Gastroesophageal sphincter (tissue), 4 donors: ENCODE data around the gene PRMT3. TPM values are rescaled to one million over a fixed set of nuclear protein-coding genes. Genes with fewer than 3 reads are reported as not detected.
"Not testable (repeated sequence)": the region's sequence is repeated elsewhere in the genome, so short reads cannot be mapped to it uniquely, and the experiment has no call there.

Experiments used
- ATAC-seq: fragments of 150-250 bp; one replicate; pipeline ENCODE4 v1.9.1; 2016; ENCODE audit warnings: mild to moderate bottlenecking, moderate library complexity
- H3K27ac ChIP-seq, 4 donors: fragments of 200-600 bp; sonication (generic) in 3 of 4; 1 replicate in 3 of 4; 2 replicates in 1 of 4; pipeline ENCODE4 v1.5.1; 2016 to 2019
- H3K27me3 ChIP-seq: fragments of 200-600 bp; sonication (generic); one replicate; pipeline ENCODE4 v1.5.1; 2019
- H3K36me3 ChIP-seq, 2 donors: fragments of 200-600 bp; sonication (generic); one replicate each; pipeline ENCODE4 v1.5.1; 2019; ENCODE audit warnings: control low read depth in 1 of 2
- H3K4me1 ChIP-seq, 3 donors: fragments of 200-600 bp; sonication (generic); 1 replicate in 2 of 3; 2 replicates in 1 of 3; pipeline ENCODE4 v1.5.1; 2016 to 2019; ENCODE audit warnings: control low read depth in 2 of 3
- H3K4me3 ChIP-seq, 2 donors: fragments of 200-600 bp; sonication (generic); one replicate each; pipeline ENCODE4 v1.5.1; 2019; ENCODE audit warnings: mild to moderate bottlenecking in 1 of 2, moderate library complexity in 1 of 2
- H3K9me3 ChIP-seq, 3 donors: fragments of 200-600 bp; sonication (generic); one replicate each; pipeline ENCODE4 v1.5.1; 2017 to 2019; ENCODE audit warnings: control low read depth in 2 of 3
- EP300 ChIP-seq: sonication (generic); formaldehyde crosslinking; IDR thresholded peaks from one replicate; pipeline ENCODE4 v1.6.1; 2017; ENCODE audit warnings: antibody characterized with exemption, mild to moderate bottlenecking
- POLR2A ChIP-seq, 2 donors: fragments of 450-650 bp; IDR thresholded peaks; one replicate each; pipeline ENCODE4 v1.6.1; 2017; ENCODE audit warnings: antibody characterized with exemption in 2 of 2, mild to moderate bottlenecking in 2 of 2, moderate library complexity in 1 of 2
- POLR2AphosphoS5 ChIP-seq: sonication (generic); formaldehyde crosslinking; IDR thresholded peaks from one replicate; pipeline ENCODE4 v1.6.1; 2017; ENCODE audit warnings: antibody characterized with exemption
- WGBS, 2 donors: methylation state at CpG; one replicate each; pipeline ENCODE4 v1.1.5; 2018; ENCODE audit warnings: low coverage in 1 of 2; 5-methylcytosine and 5-hydroxymethylcytosine counted together
- total RNA-seq, 4 donors: library from RNA; depleted of rRNA; stranded (reverse); fragments of >200 nt; gene quantifications; one replicate each; pipeline ENCODE4 v1.1.0, GENCODE V29; 2016
- TF ChIP-seq, protein P1 (sequence below), 4 experiments: fragments of 200-600 bp in 2 of 4; fragments of 450-650 bp in 2 of 4; sonication (generic) in 1 of 4; IDR thresholded peaks; one replicate each; pipeline ENCODE4 v1.5.1; 2017 to 2019; ENCODE audit warnings: antibody characterized with exemption in 4 of 4, mild to moderate bottlenecking in 2 of 4, moderate library complexity in 2 of 4

Gene PRMT3
- total RNA-seq, 4 donors from 2014 or later: 9.9 to 20.9 (median 18.8) TPM

DNA sequence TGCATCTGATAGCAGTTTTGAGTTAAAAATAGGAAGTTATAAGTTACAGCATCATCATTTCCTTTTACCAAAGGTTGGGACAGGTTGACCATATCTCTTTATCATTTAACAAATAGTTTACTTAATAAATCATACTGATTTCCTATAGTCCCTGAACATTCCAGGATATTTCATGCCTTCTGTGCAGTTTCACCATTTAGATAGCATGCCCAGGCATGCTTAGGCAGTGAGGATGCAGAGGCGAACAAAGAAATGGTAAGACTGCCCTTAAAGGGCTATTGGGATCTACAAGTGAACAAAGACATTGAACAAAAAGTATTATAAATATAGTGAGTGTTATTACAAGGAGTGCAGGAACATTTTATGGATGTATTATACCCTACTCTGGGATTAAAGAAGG, 96.4 kb downstream of the PRMT3 start:
- no peaks in the 10 kb centered on the region for H3K4me1 ChIP-seq
- TF ChIP-seq, protein P1, sequence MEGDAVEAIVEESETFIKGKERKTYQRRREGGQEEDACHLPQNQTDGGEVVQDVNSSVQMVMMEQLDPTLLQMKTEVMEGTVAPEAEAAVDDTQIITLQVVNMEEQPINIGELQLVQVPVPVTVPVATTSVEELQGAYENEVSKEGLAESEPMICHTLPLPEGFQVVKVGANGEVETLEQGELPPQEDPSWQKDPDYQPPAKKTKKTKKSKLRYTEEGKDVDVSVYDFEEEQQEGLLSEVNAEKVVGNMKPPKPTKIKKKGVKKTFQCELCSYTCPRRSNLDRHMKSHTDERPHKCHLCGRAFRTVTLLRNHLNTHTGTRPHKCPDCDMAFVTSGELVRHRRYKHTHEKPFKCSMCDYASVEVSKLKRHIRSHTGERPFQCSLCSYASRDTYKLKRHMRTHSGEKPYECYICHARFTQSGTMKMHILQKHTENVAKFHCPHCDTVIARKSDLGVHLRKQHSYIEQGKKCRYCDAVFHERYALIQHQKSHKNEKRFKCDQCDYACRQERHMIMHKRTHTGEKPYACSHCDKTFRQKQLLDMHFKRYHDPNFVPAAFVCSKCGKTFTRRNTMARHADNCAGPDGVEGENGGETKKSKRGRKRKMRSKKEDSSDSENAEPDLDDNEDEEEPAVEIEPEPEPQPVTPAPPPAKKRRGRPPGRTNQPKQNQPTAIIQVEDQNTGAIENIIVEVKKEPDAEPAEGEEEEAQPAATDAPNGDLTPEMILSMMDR (IDR thresholded peaks at IDR 0.05): no peak
- TF ChIP-seq EP300 (no peak), POLR2AphosphoS5 (no peak), POLR2A (IDR thresholded peaks at IDR 0.05) (no peak)
- no peak overlapping the region for H3K27ac ChIP-seq
- WGBS, 2 donors: 79 to 100% methylated on average over 1 of the region's 1 CpG
- H3K4me3 ChIP-seq: no peak overlapping the region
- H3K36me3 ChIP-seq: peaks cover 0 to 10% of the 10 kb centered on the region in 2 donors
- no peak for ATAC-seq
- H3K9me3 ChIP-seq: no peaks in the 10 kb centered on the region
- no peaks in the 10 kb centered on the region for H3K27me3 ChIP-seq

DNA sequence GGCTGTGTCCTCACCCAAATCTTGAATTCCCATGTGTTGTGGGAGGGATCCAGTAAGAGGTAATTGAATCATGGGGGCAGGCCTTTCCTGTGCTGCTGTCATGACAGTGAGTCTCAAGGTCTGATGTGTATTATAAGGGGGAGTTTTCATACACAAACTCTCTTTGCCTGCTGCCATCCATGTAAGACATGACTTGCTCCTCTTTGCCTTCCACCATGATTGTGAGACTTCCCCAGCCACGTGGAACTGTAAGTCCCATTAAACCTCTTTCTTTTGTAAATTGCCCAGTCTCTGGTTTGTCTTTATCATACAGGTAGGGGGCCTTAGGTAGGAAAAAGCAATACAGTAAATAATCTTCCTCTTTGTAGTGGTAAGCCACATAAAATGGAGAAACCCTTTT, 96.9 kb downstream of the PRMT3 start:
- not testable (repeated sequence) for H3K4me1 ChIP-seq, H3K36me3 ChIP-seq, H3K27me3 ChIP-seq, ATAC-seq, H3K4me3 ChIP-seq, H3K9me3 ChIP-seq, H3K27ac ChIP-seq
- WGBS, 2 donors: 80 to 90% methylated on average over 1 of the region's 1 CpG

DNA sequence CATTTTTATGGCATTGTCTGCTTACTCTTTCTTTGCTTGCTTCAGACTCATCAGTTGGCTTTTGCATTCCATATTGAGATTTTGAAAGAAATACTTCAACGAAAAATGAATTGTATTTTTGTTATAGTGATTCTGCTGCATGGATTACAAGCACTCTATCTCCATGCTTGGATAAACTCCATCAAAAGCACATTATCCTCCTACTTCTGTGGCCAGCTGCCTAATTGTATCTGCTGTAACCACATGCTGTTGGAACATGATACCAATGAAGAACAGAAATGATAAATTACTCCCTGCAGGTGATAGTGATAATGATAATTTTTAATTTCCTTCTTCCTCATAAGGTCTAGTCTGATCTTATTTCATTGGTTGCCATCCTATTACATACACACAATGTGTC, 100.8 kb downstream of the PRMT3 start:
- H3K4me1 ChIP-seq: no peaks in the 10 kb centered on the region
- no peaks in the 10 kb centered on the region for H3K9me3 ChIP-seq
- 27 to 45% methylated on average over 1 of the region's 1 CpG for WGBS, 2 donors
- ATAC-seq: no peak
- peaks cover 0 to 10% of the 10 kb centered on the region in 2 donors for H3K36me3 ChIP-seq
- no peak for TF ChIP-seq EP300
- TF ChIP-seq POLR2A (IDR thresholded peaks at IDR 0.05): no peak
- TF ChIP-seq, protein P1 (IDR thresholded peaks at IDR 0.05): no peak
- no peak overlapping the region for H3K27ac ChIP-seq
- H3K4me3 ChIP-seq: no peak overlapping the region
- H3K27me3 ChIP-seq: no peaks in the 10 kb centered on the region

DNA sequence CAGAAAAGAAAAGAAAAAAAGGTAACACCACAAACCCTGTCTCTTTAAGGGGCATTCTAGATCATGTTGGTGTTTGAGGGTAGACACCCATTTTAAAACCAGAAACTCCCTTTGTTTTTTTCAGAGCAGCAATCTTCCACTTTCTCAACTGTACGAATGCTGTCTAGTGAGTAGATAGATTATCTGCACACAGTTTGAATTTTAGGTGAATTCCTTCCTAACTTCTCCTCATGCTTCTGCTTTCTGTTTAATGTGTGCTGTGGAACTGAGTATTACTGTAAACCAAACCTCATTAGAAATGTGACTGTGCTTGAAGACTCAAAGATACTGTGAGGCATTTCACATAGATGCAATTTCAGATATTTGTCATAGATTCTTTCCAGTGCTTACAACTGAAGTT, 102.4 kb downstream of the PRMT3 start:
- Histone ChIP-seq H3K27me3 (no peaks in the 10 kb centered on the region), H3K36me3 (peaks cover 0 to 13% of the 10 kb centered on the region in 2 donors), H3K9me3 (no peaks in the 10 kb centered on the region), H3K4me3 (no peak overlapping the region), H3K4me1 (no peaks in the 10 kb centered on the region), H3K27ac (no peak overlapping the region)
- 56 to 81% methylated on average over 1 of the region's 1 CpG for WGBS, 2 donors
- TF ChIP-seq EP300 (no peak), POLR2AphosphoS5 (no peak), POLR2A (IDR thresholded peaks at IDR 0.05) (no peak)
- TF ChIP-seq, protein P1 (IDR thresholded peaks at IDR 0.05): no peak
- no peak for ATAC-seq

DNA sequence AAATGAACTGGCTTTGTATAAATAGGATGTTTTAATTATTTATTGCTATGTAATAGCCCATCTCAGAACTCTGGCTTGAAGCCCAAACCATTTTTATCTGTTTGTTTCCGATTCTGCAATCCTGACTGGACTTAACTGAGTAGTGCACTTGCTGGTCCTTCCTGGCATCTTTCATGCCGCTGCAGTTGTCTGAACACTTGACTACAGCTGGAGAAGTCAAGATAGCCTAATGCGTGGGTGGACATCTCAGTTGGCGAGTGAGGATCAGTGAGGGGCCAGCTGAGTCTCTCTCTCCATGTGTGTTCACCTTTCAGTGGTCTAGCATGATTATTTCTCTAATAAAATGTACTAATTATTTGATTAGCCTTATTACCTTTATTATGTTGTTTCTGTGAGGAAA, 105.8 kb downstream of the PRMT3 start:
- 61 to 70% methylated on average over 2 to 4 of the region's 4 CpGs for WGBS, 2 donors
- ATAC-seq: no peak
- Histone ChIP-seq H3K36me3 (peaks cover 5 to 35% of the 10 kb centered on the region in 2 donors), H3K27me3 (no peaks in the 10 kb centered on the region), H3K4me1 (no peaks in the 10 kb centered on the region), H3K4me3 (no peak overlapping the region), H3K27ac (no peak overlapping the region), H3K9me3 (no peaks in the 10 kb centered on the region)
- TF ChIP-seq POLR2AphosphoS5 (no peak), EP300 (no peak), POLR2A (IDR thresholded peaks at IDR 0.05) (no peak)
- TF ChIP-seq, protein P1 (IDR thresholded peaks at IDR 0.05): no peak
